BE2C (cell line): ENCODE results near the gene ZNF284.

Experiments
- DNase-seq: peaks from one replicate; pipeline ENCODE4 v3.0.0-alpha.2; 2020
- H3K27me3 ChIP-seq: fragments of 250-450 bp; sonication (Bioruptor Pico); 2 replicates; pipeline ENCODE4 v1.5.1; 2020; ENCODE audit warnings: mild to moderate bottlenecking
- H3K36me3 ChIP-seq: fragments of 250-450 bp; sonication (Bioruptor Pico); 2 replicates; pipeline ENCODE4 v1.5.1; 2020; ENCODE audit warnings: mild to moderate bottlenecking
- H3K4me1 ChIP-seq: fragments of 250-450 bp; sonication (Bioruptor Pico); 2 replicates; pipeline ENCODE4 v1.5.1; 2020
- H3K4me3 ChIP-seq: 2 replicates; pipeline ENCODE4 v1.5.1; 2011; ENCODE audit warnings: low read depth, low read length
- H3K9me3 ChIP-seq: fragments of 250-450 bp; sonication (Bioruptor Pico); 2 replicates; pipeline ENCODE4 v1.5.1; 2020
- TF ChIP-seq, protein P1 (sequence below): IDR thresholded peaks from 2 replicates; pipeline ENCODE4 v1.5.1; 2012; ENCODE audit warnings: mild to moderate bottlenecking, low read depth, low read length

The ZNF284 gene

DNA sequence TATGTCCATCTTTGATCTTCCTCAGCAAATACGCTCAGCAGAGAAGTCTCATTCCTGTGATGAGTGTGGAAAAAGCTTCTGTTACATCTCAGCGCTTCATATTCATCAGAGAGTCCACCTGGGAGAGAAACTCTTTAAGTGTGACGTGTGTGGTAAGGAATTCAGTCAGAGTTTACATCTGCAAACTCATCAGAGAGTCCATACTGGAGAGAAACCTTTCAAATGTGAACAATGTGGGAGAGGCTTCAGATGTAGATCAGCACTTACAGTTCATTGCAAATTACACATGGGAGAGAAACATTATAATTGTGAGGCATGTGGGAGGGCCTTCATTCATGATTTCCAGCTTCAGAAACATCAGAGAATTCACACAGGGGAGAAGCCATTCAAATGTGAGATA lies 5.7 kb upstream of the ZNF284 start:
- TF ChIP-seq, protein P1, sequence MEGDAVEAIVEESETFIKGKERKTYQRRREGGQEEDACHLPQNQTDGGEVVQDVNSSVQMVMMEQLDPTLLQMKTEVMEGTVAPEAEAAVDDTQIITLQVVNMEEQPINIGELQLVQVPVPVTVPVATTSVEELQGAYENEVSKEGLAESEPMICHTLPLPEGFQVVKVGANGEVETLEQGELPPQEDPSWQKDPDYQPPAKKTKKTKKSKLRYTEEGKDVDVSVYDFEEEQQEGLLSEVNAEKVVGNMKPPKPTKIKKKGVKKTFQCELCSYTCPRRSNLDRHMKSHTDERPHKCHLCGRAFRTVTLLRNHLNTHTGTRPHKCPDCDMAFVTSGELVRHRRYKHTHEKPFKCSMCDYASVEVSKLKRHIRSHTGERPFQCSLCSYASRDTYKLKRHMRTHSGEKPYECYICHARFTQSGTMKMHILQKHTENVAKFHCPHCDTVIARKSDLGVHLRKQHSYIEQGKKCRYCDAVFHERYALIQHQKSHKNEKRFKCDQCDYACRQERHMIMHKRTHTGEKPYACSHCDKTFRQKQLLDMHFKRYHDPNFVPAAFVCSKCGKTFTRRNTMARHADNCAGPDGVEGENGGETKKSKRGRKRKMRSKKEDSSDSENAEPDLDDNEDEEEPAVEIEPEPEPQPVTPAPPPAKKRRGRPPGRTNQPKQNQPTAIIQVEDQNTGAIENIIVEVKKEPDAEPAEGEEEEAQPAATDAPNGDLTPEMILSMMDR, result no peak
- H3K27me3 ChIP-seq, result no peaks in the 10 kb centered on the region
- H3K36me3 ChIP-seq, result peaks cover 16% of the 10 kb centered on the region
- H3K4me1 ChIP-seq, result no peaks in the 10 kb centered on the region
- no peak for DNase-seq
- H3K4me3 ChIP-seq, result no peak overlapping the region
- H3K9me3 ChIP-seq, result no peaks in the 10 kb centered on the region; the same call in 1 of the 2 replicates

GRCh38 chr19:44069415-44069814 lies 2.5 kb upstream of the ZNF284 start:
- TF ChIP-seq, protein P1, result no peak
- no peak for DNase-seq
- no peaks in the 10 kb centered on the region; the same call in 1 of the 2 replicates for H3K9me3 ChIP-seq

DNA sequence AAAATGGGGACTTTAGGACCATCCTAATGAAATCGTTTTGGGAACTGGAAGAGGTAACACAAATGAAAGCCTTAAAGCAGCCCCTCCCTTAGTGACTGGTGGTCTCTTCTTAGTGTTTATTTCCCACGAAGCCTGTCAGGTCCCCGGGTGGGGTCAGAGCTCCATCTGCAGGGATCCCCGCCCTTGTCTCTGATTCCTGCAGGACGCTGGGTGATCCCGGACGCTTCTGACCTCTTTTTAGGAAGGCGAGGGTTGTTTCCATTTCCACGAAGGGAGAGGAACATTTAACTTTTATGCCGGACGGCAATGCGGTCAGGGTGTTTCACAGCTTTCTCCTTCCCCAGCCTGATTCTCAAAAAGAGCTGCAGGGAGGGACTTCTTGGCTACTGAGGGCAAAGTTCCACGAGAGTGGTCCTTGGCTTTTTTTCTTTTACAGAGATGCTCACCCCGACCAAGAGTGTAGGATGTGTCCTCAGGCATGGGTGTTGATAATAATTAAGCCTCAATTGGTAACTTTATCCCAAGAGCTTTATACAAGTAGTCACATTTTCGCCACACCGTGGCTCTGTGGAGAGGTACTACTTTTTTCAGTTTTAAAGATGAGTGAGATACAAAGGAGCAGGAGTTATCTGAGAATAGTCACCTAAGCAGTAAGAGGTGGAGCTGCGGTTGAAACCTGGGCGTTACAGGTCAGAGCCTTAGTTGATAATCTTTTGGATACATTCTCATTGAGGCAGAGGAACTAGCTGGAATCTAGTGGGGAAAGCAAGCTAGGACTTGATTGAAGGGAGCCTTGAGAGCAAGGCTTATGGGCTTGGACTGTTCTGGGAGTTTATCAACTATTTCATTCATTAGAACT lies 813 bp downstream of the ZNF284 start:
- no peak for DNase-seq
- H3K27me3 ChIP-seq, result no peaks in the 10 kb centered on the region
- no peaks in the 10 kb centered on the region; the same call in 1 of the 2 replicates for H3K9me3 ChIP-seq
- no peaks in the 10 kb centered on the region; the same call in 1 of the 2 replicates for H3K36me3 ChIP-seq
- TF ChIP-seq, protein P1, result no peak
- no peaks in the 10 kb centered on the region for H3K4me1 ChIP-seq
- H3K4me3 ChIP-seq, result peak overlapping the region; percentile 85

More at GRCh38 chr19:44069415-44069814, 2.5 kb upstream of the ZNF284 start:
- Histone ChIP-seq H3K4me3 (no peak overlapping the region), H3K27me3 (no peaks in the 10 kb centered on the region), H3K4me1 (no peaks in the 10 kb centered on the region), H3K36me3 (peaks cover 16% of the 10 kb centered on the region)

- Histone ChIP-seq H3K4me3 (no peak overlapping the region), H3K4me1 (no peaks in the 10 kb centered on the region), H3K27me3 (no peaks in the 10 kb centered on the region), H3K9me3 (no peaks in the 10 kb centered on the region), H3K36me3 (peaks cover 4% of the 10 kb centered on the region)
- no peak for DNase-seq
- TF ChIP-seq, protein P1, result no peak
Measured at GRCh38 chr19:44076325-44076724, 4.4 kb downstream of the ZNF284 start.

DNA sequence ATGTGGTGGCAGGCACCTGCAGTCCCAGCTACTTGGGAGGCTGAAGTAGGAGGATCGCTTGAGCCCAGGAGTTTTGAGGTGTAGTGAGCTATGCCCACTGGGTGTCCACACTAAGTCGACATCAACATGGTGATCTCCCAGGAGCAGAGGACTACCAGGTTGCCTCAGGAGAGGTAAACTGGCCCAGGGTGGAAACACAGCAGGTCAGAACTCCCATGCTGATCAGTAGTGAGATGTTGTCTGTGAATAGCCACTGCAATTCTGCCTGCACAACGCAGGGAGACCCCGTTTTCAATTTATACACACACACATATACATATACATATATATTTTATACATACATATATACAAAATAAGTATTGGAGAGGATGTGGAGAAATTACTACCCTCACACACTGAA lies 20.1 kb downstream of the ZNF284 start:
- H3K9me3 ChIP-seq, result no peaks in the 10 kb centered on the region
- no peaks in the 10 kb centered on the region for H3K36me3 ChIP-seq
- no peak for DNase-seq
- H3K4me1 ChIP-seq, result no peaks in the 10 kb centered on the region
- TF ChIP-seq, protein P1, result no peak
- H3K27me3 ChIP-seq, result no peaks in the 10 kb centered on the region
- no peak overlapping the region for H3K4me3 ChIP-seq
